ENCODE measurements around the gene DIS3L2. TPM values are rescaled to one million over a fixed set of nuclear protein-coding genes. Genes with fewer than 3 reads are reported as not detected.

The DIS3L2 gene
- total RNA-seq, 2 experiments from 2014 or later = 20.2 to 20.6 TPM

DNA sequence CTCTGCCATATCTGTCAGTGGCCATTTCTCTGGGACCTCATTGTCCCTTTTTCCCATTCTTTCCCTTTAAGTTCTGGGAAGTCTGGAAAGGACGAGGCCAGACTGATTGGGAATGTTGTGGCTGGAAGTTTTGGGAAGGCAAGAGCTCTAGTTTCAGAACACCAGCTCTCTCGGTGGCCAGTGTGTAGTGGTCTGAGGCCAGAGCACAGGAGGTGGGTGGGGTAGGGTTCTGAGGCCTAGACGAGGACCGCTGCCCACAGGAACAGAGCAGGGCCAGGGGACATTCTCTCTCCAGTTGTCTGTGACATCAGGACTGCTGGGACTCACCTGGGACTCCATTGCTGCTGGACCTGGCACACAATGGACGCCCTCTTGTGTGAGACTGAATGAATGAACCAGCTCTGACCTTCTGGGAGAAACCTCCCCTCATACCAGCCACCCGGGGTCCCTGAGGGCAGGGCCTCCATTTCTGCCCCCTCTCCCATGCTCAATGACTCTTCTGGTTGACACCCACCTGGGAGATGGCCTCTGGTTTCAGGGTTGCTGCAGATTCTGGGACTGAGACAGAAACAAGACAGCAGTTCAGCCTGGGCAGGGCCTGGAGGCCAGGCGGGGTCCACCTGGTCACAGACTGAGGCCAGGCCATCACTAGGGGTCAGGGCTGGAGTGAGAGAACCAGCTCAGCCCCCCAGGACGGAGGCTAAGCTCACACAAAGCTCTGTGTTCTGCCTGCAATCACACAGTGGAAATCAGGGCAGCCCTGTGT, 26.9 kb upstream of the DIS3L2 start:
- Histone ChIP-seq H4K20me1 (ENCODE audit: insufficient read depth, low read length) (no peaks in the 10 kb centered on the region), H3K79me2 (ENCODE audit: insufficient read depth, low read depth, low read length) (no peaks in the 10 kb centered on the region), H3K9me3 (ENCODE audit: low read length) (no peaks in the 10 kb centered on the region), H3K4me3 (ENCODE audit: low read depth, low read length, poor library complexity, severe bottlenecking) (no peak overlapping the region), H3K4me1 (ENCODE audit: insufficient read depth, low read length, poor library complexity, severe bottlenecking) (peaks cover 19% of the 10 kb centered on the region), H3K36me3 (ENCODE audit: insufficient read depth, low read length) (no peaks in the 10 kb centered on the region), H2AFZ (ENCODE audit: low read length) (no peak overlapping the region), H3K9me2 (ENCODE audit: insufficient read depth, low read length) (no peaks in the 10 kb centered on the region), H3K27ac (ENCODE audit: low read depth, low read length, poor library complexity, severe bottlenecking) (no peak overlapping the region), H3K4me2 (ENCODE audit: low read length) (0 out of 2 replicates have a peak overlapping the region, but pooled peaks have one; percentile 20)
- POLR2A ChIA-PET = interaction anchor here (0.7 to 0.8 kb wide), 2 partner anchors 9 to 161 kb away, joined by 3 read pairs; no protein-coding TSS in a partner anchor
- no peak for TF ChIP-seq CTCF (conservative IDR thresholded peaks at IDR 0.05; ENCODE audit: low read length)
- no peak for TF ChIP-seq EZH2phosphoT487 (IDR thresholded peaks at IDR 0.05; ENCODE audit: borderline replicate concordance, low read depth, low read length)
- intact Hi-C loops (cut with micrococcal nuclease; ENCODE audit: unreplicated experiment) = no loop called here
- CTCF ChIA-PET (ENCODE audit: unreplicated experiment) = interaction anchor here (0.9 kb wide), 1 partner anchor 30 kb away, joined by 3 read pairs; no protein-coding TSS in a partner anchor
- no peak for DNase-seq (ENCODE audit: low spot score)
- no TSS peak for BruUV-seq (replicated peaks)

DNA sequence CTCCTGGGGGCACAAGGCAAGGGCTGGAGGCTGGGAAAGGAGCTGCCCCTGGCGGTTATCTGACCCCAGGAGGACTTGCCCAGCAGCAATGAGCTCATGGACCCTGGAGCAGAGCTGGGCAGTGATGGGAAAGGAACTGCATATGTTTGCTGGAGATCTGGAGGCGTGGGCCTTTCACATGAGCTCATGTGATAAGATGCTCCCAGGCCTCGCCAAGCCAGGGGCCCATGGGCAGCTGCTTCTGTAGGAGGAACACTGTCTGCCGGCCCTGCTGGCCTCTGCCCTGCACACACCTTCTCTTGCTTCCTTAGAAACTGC, 26.3 kb upstream of the DIS3L2 start:
- no peak overlapping the region for H2AFZ ChIP-seq (ENCODE audit: low read length)
- POLR2A ChIA-PET = interaction anchor here (0.7 to 0.8 kb wide), 2 partner anchors 8 to 161 kb away, joined by 3 read pairs; no protein-coding TSS in a partner anchor
- TF ChIP-seq EZH2phosphoT487 (IDR thresholded peaks at IDR 0.05; ENCODE audit: borderline replicate concordance, low read depth, low read length) (no peak), CTCF (conservative IDR thresholded peaks at IDR 0.05; ENCODE audit: low read length) (no peak)
- H3K4me3 ChIP-seq (ENCODE audit: low read depth, low read length, poor library complexity, severe bottlenecking) = no peak overlapping the region
- no peaks in the 10 kb centered on the region for H3K79me2 ChIP-seq (ENCODE audit: insufficient read depth, low read depth, low read length)
- no peaks in the 10 kb centered on the region for H3K36me3 ChIP-seq (ENCODE audit: insufficient read depth, low read length)
- DNase-seq (ENCODE audit: low spot score) = no peak
- CTCF ChIA-PET (ENCODE audit: unreplicated experiment) = interaction anchor here (0.9 kb wide), 1 partner anchor 30 kb away, joined by 3 read pairs; no protein-coding TSS in a partner anchor
- H3K27ac ChIP-seq (ENCODE audit: low read depth, low read length, poor library complexity, severe bottlenecking) = no peak overlapping the region
- BruUV-seq (replicated peaks) = no TSS peak
- intact Hi-C loops (cut with micrococcal nuclease; ENCODE audit: unreplicated experiment) = no loop called here
- H3K9me3 ChIP-seq (ENCODE audit: low read length) = no peaks in the 10 kb centered on the region
- H4K20me1 ChIP-seq (ENCODE audit: insufficient read depth, low read length) = no peaks in the 10 kb centered on the region
- H3K4me2 ChIP-seq (ENCODE audit: low read length) = no peak overlapping the region
- H3K9me2 ChIP-seq (ENCODE audit: insufficient read depth, low read length) = no peaks in the 10 kb centered on the region
- peaks cover 19% of the 10 kb centered on the region for H3K4me1 ChIP-seq (ENCODE audit: insufficient read depth, low read length, poor library complexity, severe bottlenecking)

DNA sequence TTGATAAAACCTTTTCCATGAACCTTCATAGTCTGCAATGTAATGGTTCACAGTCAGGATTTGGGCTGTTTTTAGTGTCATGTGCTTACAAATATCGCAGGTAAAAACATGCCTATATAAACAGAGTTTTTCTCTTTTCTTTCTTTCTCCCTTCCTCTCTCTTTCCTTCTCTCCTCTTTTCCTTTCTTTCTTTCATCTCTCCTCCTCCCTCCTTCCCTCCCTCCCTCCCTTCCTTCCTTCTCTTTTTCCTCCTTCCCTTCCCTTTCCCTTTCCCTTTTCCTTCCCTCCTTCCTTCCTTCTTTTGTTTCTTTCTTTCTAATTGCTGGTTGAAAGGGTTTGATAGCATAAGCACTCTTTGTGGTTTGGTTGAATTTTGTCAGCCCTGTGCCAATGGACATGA, 25.7 kb upstream of the DIS3L2 start:
- intact Hi-C loops (cut with micrococcal nuclease; ENCODE audit: unreplicated experiment) = no loop called here
- Histone ChIP-seq H3K4me3 (ENCODE audit: low read depth, low read length, poor library complexity, severe bottlenecking) (no peak overlapping the region), H3K36me3 (ENCODE audit: insufficient read depth, low read length) (no peaks in the 10 kb centered on the region), H3K9me3 (ENCODE audit: low read length) (no peaks in the 10 kb centered on the region), H3K4me1 (ENCODE audit: insufficient read depth, low read length, poor library complexity, severe bottlenecking) (peaks cover 19% of the 10 kb centered on the region), H3K4me2 (ENCODE audit: low read length) (no peak overlapping the region), H3K79me2 (ENCODE audit: insufficient read depth, low read depth, low read length) (no peaks in the 10 kb centered on the region), H3K27ac (ENCODE audit: low read depth, low read length, poor library complexity, severe bottlenecking) (no peak overlapping the region), H4K20me1 (ENCODE audit: insufficient read depth, low read length) (no peaks in the 10 kb centered on the region), H3K9me2 (ENCODE audit: insufficient read depth, low read length) (no peaks in the 10 kb centered on the region), H2AFZ (ENCODE audit: low read length) (no peak overlapping the region)
- BruUV-seq (replicated peaks) = no TSS peak
- CTCF ChIA-PET (ENCODE audit: unreplicated experiment) = interaction anchor here (0.9 kb wide), 1 partner anchor 31 kb away, joined by 3 read pairs; no protein-coding TSS in a partner anchor
- TF ChIP-seq EZH2phosphoT487 (IDR thresholded peaks at IDR 0.05; ENCODE audit: borderline replicate concordance, low read depth, low read length) = no peak
- TF ChIP-seq CTCF (conservative IDR thresholded peaks at IDR 0.05; ENCODE audit: low read length) = no peak
- POLR2A ChIA-PET = interaction anchor here (0.6 to 0.8 kb wide), 2 partner anchors 32 to 160 kb away, joined by 3 to 6 read pairs; no protein-coding TSS in a partner anchor
- no peak for DNase-seq (ENCODE audit: low spot score)

Measured in OCI-LY7 (cell line).